Fibroblast of the aortic adventitia (primary cell): ENCODE measurements around the gene FAM193B. TPM values are rescaled to one million over a fixed set of nuclear protein-coding genes. Genes with fewer than 3 reads are reported as not detected.

Experiments
- DNase-seq: peaks from one replicate; pipeline ENCODE4 v3.0.0-alpha.2; 2010; ENCODE audit warnings: low read depth
- H3K4me3 ChIP-seq: 2 replicates; pipeline ENCODE4 v1.5.1; 2011; ENCODE audit warnings: low read depth, mild to moderate bottlenecking, control low read depth, low read length, moderate library complexity
- CTCF ChIP-seq: IDR thresholded peaks from 2 replicates; pipeline ENCODE4 v1.5.1; 2011; ENCODE audit warnings: mild to moderate bottlenecking, low read length, control low read depth, inconsistent platforms; ENCODE audit not compliant: insufficient read depth
- total RNA-seq: library from RNA; depleted of rRNA; stranded (reverse); fragments of >200 nt; gene quantifications from 2 replicates; pipeline ENCODE4 v1.2.3, GENCODE V29; 2012; ENCODE audit warnings: low replicate concordance

FAM193B gene
- total RNA-seq, 1 donor, result 20.2 TPM

- no peak for DNase-seq
- no peak for TF ChIP-seq CTCF
- no peak overlapping the region for H3K4me3 ChIP-seq
Measured at GRCh38 chr5:177511796-177512675, 42.3 kb downstream of the FAM193B start.

- DNase-seq, result no peak
- no peak overlapping the region for H3K4me3 ChIP-seq
- no peak for TF ChIP-seq CTCF
Measured at GRCh38 chr5:177511181-177511580, 43.2 kb downstream of the FAM193B start.

DNA sequence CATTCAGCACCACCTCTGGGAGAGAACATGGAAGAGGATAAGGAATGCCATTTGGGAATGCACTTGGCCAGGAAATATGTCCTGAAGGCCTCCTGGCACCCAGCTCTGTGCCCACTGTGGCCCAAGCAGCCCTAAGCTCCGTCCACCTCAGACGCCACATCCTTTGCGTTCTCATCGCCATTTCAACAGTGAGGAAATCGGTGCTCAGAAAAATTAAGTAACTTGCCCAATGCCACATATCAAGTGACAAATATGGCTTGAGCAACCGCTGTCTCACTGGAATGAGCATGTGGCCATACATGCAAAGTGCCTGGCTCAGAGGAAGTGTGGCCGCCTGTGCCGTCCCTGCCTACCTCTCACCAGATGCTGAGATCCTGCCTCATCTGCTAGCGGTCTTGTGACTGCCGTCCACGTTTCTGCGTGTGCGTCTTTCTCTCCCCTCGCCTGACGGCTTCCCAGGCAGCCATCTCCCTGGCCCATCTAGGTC lies 43.8 kb downstream of the FAM193B start:
- no peak for TF ChIP-seq CTCF
- H3K4me3 ChIP-seq, result no peak overlapping the region
- DNase-seq, result no peak

DNA sequence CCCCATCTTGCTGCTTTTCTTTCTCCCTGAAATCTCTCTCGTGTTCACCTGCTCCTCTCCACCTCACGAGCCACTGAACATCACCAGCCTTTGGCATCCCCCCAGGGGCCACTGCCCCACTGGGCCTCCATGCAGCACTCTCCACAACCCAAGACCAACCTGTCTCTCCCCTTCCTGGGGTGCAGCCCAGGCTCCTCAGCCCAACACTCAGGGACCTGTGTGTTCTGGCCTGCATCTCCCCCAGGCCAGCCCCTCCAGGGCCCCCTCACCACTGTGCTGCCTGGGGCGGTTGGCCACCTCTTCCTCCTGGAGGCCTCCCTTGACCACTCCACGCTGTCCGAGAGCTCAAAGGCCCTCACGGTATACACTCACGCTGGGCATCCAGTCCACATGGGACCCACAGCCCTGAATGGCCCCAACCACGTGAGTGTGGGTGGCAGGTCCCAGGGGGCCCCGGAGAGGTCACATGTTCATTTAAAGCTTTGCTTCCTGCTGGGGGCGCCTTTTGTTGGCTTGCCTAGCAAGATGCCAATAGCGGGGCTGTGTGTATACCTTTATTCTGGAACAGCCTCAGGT lies 44.3 kb downstream of the FAM193B start:
- H3K4me3 ChIP-seq, result no peak overlapping the region
- TF ChIP-seq CTCF, result no peak
- DNase-seq, result no peak

DNA sequence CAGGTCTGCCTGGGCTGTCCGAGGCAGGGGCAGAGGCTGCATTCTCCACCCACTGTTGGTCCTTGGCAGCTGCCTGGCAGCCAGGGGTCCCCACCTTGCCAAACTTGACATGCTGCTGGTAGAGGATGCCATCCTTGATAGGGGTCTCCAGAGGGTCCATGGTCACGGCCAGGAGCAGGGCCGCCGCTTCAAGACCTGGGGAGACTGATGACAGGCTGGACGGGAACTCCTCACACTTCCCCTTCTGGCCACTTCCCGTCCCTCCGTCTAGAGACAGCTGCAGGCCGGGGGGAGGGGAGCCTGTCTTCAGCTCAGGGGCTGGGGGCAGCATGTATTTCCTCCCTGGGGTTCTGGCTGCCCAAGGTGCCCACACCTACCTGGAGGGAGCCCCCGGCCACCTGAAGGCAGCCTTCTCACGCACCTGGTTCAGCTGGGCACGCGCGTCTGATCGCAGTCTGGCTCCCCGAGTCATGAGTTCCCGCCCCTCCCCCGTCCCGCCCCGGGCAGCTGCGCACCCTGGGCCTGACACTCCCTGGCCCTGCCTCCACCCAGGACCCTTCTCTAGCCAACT lies 44.9 kb downstream of the FAM193B start, which contains the start of gene DOK3:
Gene DOK3, minus strand, starts transcription at position 446 of the 571 bp plus-strand sequence. Its CDS starts 286 bp downstream, at position 160.
- H3K4me3 ChIP-seq, result no peak within 1 kb of the TSS
- no peak for TF ChIP-seq CTCF
- no peak for DNase-seq

DNA sequence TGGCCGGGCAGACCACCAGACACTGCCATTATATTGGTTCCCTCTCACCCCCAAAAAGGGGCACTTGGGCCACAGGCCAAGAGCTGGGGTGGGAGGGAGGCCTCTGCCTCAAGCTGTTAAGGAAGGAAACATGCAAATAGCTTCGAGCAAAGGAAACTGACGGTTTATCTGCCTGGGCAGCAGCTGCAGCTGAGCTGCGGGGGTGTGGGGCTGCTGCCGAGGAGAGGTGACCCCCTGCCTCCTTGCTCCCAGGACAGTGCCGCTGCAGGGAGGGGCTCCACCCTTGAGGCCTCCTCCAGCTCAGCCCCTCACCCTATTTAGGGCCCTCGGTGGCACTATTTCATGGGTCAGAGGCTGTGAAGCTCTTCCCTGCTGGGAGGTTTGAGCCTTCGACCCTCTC lies 45.5 kb downstream of the FAM193B start:
- no peak for TF ChIP-seq CTCF
- no peak overlapping the region for H3K4me3 ChIP-seq
- no peak for DNase-seq
